ENCODE results near the gene APOL2.
"Not testable (repeated sequence)": the region's sequence is repeated elsewhere in the genome, so short reads cannot be mapped to it uniquely, and the experiment has no call there.

Gene APOL2

GRCh38 chr22:36238373-36239149, 766 bp downstream of the APOL2 start:
- DNase-seq: no peak

DNA sequence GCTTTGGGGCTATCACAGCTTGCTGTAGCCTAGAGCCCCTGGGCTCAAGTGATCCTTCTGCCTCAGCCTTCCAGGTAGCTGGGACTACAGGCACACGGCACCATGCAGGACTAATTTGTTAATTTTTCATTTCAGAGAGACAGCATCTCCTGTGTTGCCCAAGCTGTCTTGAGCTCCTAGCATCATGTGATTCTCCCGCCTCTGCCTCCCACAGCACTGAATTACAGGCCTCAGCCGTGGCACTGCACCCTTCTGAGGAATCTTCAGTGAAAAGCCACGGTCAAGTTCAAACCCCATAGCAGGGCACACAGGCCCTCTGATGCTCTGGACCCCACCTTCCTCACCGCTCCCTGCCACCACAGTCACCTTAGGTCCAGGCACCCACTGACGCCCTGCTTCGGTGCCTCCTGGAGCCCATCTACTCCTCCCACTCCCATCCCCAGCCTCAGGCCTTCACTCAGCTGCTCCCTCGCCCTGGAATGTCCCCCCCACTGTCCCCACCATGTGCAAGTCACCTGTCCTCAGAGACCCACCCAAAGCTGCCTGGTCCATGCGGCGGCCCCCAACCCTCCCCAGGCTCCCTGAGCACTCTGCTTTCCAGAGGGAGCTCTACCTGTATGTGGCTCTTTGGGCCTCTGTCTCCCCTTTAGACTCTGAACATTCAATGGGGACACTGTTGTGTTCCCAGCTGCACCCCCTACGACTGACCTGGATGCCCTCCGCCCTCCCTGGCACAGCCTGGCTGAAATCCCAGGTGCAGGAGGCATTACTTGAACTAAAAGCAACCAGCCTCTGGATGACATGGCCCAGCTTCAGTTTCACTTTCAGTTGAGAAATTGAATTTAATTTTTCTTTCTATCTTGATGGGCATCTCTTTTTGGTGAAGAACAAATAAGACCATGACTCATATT, 1.6 kb downstream of the APOL2 start:
- no peak for DNase-seq

DNA sequence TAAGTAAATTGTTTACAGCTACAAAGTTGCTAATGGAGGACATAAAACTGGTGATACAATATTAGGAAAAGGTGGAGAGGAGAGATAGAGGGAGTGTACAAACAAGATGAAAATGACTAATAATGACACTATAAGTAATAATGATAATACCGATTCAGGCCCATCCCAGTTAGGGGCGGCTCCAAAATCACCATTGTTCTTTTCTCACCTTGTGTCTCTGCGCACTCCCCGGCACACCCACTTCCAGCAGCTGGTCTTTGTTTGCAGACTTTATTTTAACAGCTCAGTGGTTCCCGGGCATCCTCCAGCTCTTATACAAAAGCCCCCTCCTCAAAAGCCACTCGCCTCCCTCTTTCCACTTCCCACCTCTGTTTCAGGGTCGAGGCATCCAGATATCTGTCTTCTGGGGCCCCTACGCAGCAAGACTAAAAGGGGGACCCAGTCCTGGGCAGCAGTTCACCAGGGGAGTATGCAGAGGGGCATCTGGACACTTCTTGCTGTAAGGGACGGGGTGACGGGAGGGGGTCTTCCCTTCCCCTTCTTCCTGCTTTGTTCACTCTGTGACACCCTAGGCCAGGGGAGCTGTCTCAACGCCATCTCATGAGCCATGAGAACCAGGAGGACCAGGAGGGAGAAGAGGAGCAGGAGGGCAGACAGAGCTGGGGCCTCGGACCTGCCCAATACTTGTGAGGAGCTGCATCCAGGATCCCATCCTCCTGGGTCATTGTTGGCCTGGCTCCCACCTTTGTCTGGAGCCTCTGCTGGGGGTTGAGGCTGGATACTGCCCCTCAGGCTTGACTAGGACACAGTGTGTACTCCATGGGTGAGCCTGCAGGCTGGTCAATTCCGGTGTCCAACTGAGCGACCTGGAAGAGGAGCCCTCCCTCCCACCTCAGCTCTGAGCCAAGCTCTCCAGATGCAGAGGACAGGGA, 2.7 kb downstream of the APOL2 start:
- DNase-seq: no peak

GRCh38 chr22:36235585-36235984, 3.7 kb downstream of the APOL2 start:
- DNase-seq: no peak

DNA sequence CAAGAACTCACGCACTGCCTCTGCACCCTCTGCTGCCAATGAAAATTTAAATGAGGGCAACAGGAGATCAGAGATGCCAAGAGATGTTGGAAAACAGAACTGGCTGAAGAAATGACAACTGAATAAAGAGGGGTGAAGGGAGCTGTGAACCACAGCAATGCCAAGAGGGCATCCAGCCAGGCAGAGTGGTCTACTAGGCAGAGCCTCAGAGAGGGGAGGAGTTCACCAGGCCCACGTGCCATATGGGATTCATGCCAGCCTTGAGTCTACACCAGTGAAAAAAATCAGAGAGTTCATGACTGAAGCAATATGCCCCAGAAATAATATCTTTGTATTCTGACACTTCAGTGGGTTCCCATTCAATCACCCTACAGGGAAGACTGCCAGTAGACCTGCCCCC, 4.4 kb downstream of the APOL2 start:
- DNase-seq: no peak

GRCh38 chr22:36234213-36234612, 5.1 kb downstream of the APOL2 start:
- no peak for DNase-seq

GRCh38 chr22:36233796-36234195, 5.5 kb downstream of the APOL2 start:
- no peak for DNase-seq

GRCh38 chr22:36232715-36233401, 6.5 kb downstream of the APOL2 start:
- no peak for DNase-seq

DNA sequence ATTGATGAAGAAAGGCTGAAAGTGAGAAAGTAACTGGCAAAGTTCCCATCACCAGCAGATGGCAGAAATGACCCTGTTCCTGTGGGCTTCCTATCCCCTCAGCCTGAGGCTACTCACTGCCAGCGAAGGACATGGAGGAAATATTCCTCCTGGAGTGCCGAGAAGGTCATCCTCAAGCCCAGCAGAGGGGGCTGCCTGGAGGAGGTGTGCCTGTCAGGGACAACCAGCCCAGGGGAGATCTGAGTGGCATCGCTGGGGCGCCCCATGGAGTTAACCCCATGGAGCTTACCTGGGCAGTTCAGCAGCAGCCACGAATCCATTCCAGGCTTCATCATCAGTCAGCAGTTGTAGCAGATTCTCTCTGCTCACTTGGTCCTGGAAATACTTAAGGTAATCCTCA, 8.3 kb downstream of the APOL2 start:
- not testable (repeated sequence) for DNase-seq

DNA sequence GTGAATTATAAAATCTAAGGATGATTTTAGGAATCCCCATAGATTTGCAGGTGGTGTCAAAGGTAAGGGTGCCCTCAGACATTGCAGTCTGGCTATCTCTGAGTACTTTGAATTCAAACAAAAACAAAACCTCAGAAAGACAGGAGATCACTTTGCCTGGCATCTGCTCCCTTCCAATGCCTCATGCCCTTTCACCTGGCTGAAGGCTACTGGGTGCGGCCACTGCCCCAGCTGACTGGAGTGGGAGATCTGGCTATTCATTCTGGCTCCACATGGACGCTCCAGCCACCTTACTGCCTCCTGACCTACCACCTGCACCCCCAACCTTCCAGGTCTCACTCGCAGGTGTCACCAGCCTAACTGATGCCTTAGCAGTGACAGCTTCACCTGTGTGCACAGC, 9.7 kb downstream of the APOL2 start:
- DNase-seq: not testable (repeated sequence)

GRCh38 chr22:36228944-36229343, 10.4 kb downstream of the APOL2 start:
- DNase-seq: no peak

GRCh38 chr22:36228369-36228768, 11.0 kb downstream of the APOL2 start:
- not testable (repeated sequence) for DNase-seq

GRCh38 chr22:36227806-36228205, 11.5 kb downstream of the APOL2 start:
- no peak for DNase-seq

DNA sequence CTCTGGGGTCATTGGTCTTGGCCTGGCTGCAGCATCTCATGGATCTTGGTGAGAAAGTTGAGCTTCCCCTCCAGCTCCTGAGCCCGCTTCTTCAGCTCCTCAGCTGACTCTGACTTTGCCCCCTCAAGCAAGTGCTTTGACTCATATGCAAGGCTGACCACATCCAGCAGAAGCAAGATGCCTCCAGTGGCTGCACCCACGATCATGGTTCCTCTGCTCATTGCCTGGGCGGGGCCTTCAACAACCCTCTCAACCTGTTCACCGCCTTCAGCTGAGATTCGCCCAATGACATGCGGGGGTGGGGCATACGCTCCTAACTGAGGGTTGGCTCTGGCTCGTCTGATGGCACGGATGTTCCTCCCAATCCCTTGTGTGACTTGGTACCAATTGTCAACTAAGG, 11.9 kb downstream of the APOL2 start:
- no peak for DNase-seq

DNA sequence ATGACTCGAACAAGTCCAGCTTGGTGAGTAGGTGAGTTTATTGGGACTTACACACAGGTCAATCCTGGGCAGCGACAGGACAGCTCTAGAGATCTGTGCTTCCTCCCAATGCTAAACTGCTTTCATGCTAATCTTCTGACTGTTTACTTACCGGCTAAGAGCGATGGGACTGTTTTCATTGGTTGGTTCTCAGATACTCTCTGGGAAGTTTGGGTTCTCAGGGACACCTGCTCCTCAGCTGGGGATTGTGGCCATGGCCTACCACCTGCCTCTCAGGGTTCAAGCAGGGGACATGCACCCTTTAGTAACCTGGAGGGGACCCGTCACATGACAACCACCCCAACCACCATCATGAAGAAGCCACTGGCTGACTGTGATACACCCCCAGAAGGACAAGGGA, 13.1 kb downstream of the APOL2 start:
- DNase-seq: no peak

DNA sequence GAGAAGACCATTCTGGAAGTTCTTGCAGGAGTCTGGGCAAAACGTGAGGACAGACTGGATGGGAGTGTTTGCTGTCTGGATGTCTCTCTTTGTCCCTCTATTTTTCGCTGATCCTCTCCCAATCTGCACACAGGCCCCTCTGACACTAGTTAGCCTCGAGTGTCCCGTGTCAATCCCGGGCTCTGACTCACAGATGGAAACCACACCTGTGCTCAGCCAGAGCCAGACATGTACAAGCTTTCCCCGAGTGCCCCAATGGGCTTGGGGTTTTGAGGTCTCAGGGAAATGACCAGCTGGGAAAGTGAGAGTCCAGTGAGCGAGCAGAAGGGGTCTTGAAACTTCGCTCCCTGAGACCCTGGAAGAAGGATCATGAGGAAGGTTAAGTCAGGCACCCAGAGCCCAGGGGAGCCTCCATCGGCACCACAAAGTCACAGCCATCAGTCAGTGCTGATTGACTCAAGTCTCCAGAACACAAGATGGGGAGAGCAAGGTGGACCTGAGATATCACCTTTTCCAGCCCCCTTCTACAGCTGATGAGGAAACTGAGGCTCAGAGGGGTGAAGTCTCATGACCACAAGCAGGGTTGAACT, 13.9 kb downstream of the APOL2 start:
- DNase-seq: no peak

DNA sequence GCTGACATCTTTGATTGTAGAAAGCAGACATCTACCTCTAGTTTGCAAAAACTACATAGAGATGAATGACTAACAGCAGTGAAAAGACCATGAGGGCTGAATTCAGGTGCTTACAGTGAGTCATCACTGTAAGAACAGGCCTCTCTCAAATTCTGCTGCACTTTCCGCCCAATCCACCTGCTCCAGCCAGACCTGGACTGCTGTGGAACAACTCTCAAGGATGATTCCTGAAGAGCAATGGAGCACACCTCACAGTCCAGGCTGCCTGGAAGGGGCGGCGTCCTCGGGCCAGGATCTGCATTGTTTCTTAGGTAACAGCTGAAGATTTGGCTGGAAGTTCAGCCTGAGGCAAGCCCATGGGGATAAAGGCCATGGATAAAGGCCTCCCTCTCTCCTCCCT, 15.1 kb downstream of the APOL2 start:
- DNase-seq: no peak

DNA sequence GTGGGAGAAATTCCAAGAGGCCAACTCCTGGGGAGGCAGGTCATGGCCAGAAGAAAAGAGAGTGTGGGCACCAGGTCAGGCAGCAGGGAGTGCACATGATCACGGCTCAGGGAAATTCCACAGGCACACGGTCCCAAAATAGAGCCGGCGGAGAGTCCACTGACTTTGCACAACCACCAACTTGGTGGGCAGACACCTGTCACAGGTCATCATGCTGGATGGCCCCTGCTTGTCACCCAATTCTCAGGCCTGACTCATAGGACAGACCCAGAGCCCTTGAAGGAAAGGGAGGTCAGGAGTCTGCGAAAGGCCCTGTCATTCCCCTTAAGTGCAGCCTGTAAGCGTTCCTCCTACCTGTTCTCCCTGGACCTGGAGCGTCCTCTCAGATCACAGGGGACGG, 15.8 kb downstream of the APOL2 start:
- DNase-seq: no peak

GRCh38 chr22:36222887-36223450, 16.4 kb downstream of the APOL2 start:
- DNase-seq: no peak

- peak; percentile 33 for DNase-seq
Observed at GRCh38 chr22:36221799-36222751, 17.3 kb downstream of the APOL2 start.
